ENCODE data around the gene IFT25. TPM values are rescaled to one million over a fixed set of nuclear protein-coding genes. Genes with fewer than 3 reads are reported as not detected.
A peak's percentile ranks its signal among the peaks of the same experiment; 100 is the strongest.

IFT25 gene
- polyA plus RNA-seq, 1 donor from 2014 or later = 106 TPM

- Histone ChIP-seq H3K27me3 (ENCODE audit: insufficient read depth, low read depth, low read length) (no peaks in the 10 kb centered on the region), H3K36me3 (ENCODE audit: insufficient read depth, low read length) (no peaks in the 10 kb centered on the region), H3K9me3 (ENCODE audit: low read length) (no peaks in the 10 kb centered on the region), H3F3A (ENCODE audit: insufficient read depth, low read length, poor library complexity, severe bottlenecking) (no peaks in the 10 kb centered on the region), H2AFZ (ENCODE audit: low read depth, low read length) (peak within 1 kb of the TSS; percentile 99), H3K27ac (ENCODE audit: low read length) (peak within 1 kb of the TSS; percentile 4), H3K4me3 (ENCODE audit: low read length) (peak within 1 kb of the TSS; percentile 100), H3K79me2 (replicated peaks; ENCODE audit: insufficient read depth, low read length) (no peaks in the 10 kb centered on the region), H3K9me2 (ENCODE audit: insufficient read depth, low read length) (no peaks in the 10 kb centered on the region), H3K4me2 (ENCODE audit: low read length) (peak within 1 kb of the TSS; percentile 74), H4K20me1 (ENCODE audit: insufficient read depth) (no peaks in the 10 kb centered on the region), H3K9ac (ENCODE audit: low read length) (peak within 1 kb of the TSS; percentile 73)
- TF ChIP-seq POLR2AphosphoS5 (IDR thresholded peaks at IDR 0.05) (no peak), EP300 (conservative IDR thresholded peaks at IDR 0.05; ENCODE audit: poor library complexity, severe bottlenecking) (no peak), RAD21 (conservative IDR thresholded peaks at IDR 0.05) (peak; percentile 27), MXI1 (conservative IDR thresholded peaks at IDR 0.05; ENCODE audit: poor library complexity, severe bottlenecking) (peak; percentile 44), EZH2 (IDR thresholded peaks at IDR 0.05; ENCODE audit: borderline replicate concordance, insufficient read depth, low read length, poor library complexity, severe bottlenecking) (no peak), SMC3 (conservative IDR thresholded peaks at IDR 0.05; ENCODE audit: poor library complexity) (peak; percentile 21), TAF1 (IDR thresholded peaks at IDR 0.05; ENCODE audit: low read depth) (no peak)
- TF ChIP-seq, protein P1, sequence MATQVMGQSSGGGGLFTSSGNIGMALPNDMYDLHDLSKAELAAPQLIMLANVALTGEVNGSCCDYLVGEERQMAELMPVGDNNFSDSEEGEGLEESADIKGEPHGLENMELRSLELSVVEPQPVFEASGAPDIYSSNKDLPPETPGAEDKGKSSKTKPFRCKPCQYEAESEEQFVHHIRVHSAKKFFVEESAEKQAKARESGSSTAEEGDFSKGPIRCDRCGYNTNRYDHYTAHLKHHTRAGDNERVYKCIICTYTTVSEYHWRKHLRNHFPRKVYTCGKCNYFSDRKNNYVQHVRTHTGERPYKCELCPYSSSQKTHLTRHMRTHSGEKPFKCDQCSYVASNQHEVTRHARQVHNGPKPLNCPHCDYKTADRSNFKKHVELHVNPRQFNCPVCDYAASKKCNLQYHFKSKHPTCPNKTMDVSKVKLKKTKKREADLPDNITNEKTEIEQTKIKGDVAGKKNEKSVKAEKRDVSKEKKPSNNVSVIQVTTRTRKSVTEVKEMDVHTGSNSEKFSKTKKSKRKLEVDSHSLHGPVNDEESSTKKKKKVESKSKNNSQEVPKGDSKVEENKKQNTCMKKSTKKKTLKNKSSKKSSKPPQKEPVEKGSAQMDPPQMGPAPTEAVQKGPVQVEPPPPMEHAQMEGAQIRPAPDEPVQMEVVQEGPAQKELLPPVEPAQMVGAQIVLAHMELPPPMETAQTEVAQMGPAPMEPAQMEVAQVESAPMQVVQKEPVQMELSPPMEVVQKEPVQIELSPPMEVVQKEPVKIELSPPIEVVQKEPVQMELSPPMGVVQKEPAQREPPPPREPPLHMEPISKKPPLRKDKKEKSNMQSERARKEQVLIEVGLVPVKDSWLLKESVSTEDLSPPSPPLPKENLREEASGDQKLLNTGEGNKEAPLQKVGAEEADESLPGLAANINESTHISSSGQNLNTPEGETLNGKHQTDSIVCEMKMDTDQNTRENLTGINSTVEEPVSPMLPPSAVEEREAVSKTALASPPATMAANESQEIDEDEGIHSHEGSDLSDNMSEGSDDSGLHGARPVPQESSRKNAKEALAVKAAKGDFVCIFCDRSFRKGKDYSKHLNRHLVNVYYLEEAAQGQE (IDR thresholded peaks at IDR 0.05; ENCODE audit: borderline replicate concordance) = peak; percentile 45
- TF ChIP-seq, protein P2, sequence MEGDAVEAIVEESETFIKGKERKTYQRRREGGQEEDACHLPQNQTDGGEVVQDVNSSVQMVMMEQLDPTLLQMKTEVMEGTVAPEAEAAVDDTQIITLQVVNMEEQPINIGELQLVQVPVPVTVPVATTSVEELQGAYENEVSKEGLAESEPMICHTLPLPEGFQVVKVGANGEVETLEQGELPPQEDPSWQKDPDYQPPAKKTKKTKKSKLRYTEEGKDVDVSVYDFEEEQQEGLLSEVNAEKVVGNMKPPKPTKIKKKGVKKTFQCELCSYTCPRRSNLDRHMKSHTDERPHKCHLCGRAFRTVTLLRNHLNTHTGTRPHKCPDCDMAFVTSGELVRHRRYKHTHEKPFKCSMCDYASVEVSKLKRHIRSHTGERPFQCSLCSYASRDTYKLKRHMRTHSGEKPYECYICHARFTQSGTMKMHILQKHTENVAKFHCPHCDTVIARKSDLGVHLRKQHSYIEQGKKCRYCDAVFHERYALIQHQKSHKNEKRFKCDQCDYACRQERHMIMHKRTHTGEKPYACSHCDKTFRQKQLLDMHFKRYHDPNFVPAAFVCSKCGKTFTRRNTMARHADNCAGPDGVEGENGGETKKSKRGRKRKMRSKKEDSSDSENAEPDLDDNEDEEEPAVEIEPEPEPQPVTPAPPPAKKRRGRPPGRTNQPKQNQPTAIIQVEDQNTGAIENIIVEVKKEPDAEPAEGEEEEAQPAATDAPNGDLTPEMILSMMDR (IDR thresholded peaks at IDR 0.05; ENCODE audit: poor library complexity, severe bottlenecking) = no peak
Observed at GRCh38 chr1:53889304-53890298, 55.9 kb downstream of the IFT25 start, which contains the start of gene YIPF1. Gene YIPF1 (minus strand): TSS chr1:53889797. CDS start chr1:53888937, 860 bp downstream.

DNA sequence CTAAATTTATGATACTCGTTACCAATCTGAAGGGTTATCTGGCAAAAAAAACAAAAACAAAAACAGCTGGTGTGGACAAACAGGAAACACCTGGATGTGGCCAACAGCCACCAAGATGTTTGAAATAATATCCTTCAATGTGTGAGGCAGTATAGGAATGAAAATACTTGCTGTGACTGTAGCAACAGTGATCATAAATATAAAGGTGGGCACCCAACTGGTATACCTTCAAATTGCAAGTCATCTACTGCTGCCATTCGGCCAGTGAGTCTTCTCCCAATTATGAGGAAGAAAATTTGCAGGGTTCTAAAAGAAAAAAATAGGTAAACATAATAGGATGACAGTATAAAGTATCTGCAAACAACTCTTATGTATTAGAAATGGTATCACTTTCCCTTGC lies 56.8 kb downstream of the IFT25 start:
- Histone ChIP-seq H3K9me3 (ENCODE audit: low read length) (no peaks in the 10 kb centered on the region), H3K27me3 (ENCODE audit: insufficient read depth, low read depth, low read length) (no peaks in the 10 kb centered on the region), H3K4me3 (ENCODE audit: low read length) (peak overlapping the region; percentile 100), H4K20me1 (ENCODE audit: insufficient read depth) (no peaks in the 10 kb centered on the region), H3K4me2 (ENCODE audit: low read length) (peak overlapping the region; percentile 45), H3K27ac (ENCODE audit: low read length) (no peak overlapping the region), H3K9ac (ENCODE audit: low read length) (peak overlapping the region; percentile 73), H3K9me2 (ENCODE audit: insufficient read depth, low read length) (no peaks in the 10 kb centered on the region), H2AFZ (ENCODE audit: low read depth, low read length) (no peak overlapping the region), H3K79me2 (replicated peaks; ENCODE audit: insufficient read depth, low read length) (no peaks in the 10 kb centered on the region), H3F3A (ENCODE audit: insufficient read depth, low read length, poor library complexity, severe bottlenecking) (no peaks in the 10 kb centered on the region), H3K36me3 (ENCODE audit: insufficient read depth, low read length) (no peaks in the 10 kb centered on the region)
- TF ChIP-seq SMC3 (conservative IDR thresholded peaks at IDR 0.05; ENCODE audit: poor library complexity) (no peak), EP300 (conservative IDR thresholded peaks at IDR 0.05; ENCODE audit: poor library complexity, severe bottlenecking) (no peak), EZH2 (IDR thresholded peaks at IDR 0.05; ENCODE audit: borderline replicate concordance, insufficient read depth, low read length, poor library complexity, severe bottlenecking) (no peak), POLR2AphosphoS5 (IDR thresholded peaks at IDR 0.05) (no peak), TAF1 (IDR thresholded peaks at IDR 0.05; ENCODE audit: low read depth) (no peak), RAD21 (conservative IDR thresholded peaks at IDR 0.05) (no peak), MXI1 (conservative IDR thresholded peaks at IDR 0.05; ENCODE audit: poor library complexity, severe bottlenecking) (no peak)
- TF ChIP-seq, protein P2 (IDR thresholded peaks at IDR 0.05; ENCODE audit: poor library complexity, severe bottlenecking) = no peak
- TF ChIP-seq, protein P1 (IDR thresholded peaks at IDR 0.05; ENCODE audit: borderline replicate concordance) = no peak

All from neural cell (in vitro differentiated cells).